ENCODE measurements around the gene GLI1. TPM values are rescaled to one million over a fixed set of nuclear protein-coding genes. Genes with fewer than 3 reads are reported as not detected.
"Not testable (repeated sequence)": the region's sequence is repeated elsewhere in the genome, so short reads cannot be mapped to it uniquely, and the experiment has no call there.

The GLI1 gene
- polyA plus RNA-seq, 1 donor (not counting 4 experiments of a cell fraction or from before 2014, with no cell fraction given) = 1.0 TPM

DNA sequence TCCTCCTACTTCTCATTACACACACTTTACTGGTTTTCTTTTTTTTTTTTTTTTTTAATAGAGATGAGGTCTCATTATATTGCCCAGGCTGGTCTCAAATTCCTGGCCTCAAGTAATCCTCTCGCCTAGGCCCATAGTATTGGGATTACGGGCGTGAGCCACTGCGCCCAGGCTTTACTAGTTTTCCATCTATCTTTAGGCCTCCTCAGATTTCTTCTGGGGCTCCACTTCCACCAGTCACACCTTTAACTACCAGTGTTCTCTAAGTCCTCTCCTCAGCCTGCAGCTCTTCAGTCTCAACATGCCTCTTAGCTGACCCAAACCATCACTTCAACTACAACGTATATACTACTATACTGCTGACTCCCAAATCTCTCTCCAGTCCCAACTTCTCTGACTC, 39.1 kb upstream of the GLI1 start:
- dilution Hi-C loops (cut with MboI; ENCODE audit: extremely low pct_ligation_motif_present, low sequenced_read_pairs) = no loop called here
- no peaks in the 10 kb centered on the region for H3K9me1 ChIP-seq (ENCODE audit: control insufficient read depth, extremely low read depth, insufficient read depth, low read length)
- H3K4me1 ChIP-seq (ENCODE audit: control insufficient read depth, extremely low read depth, insufficient read depth, low read length) = peaks cover 2% of the 10 kb centered on the region
- H3K36me3 ChIP-seq (ENCODE audit: control insufficient read depth in 2 of 2, extremely low read depth in 1 of 2, insufficient read depth in 2 of 2, low read length in 2 of 2) = peaks cover 0 to 11% of the 10 kb centered on the region in 2 experiments
- no peak overlapping the region for H3K9ac ChIP-seq (ENCODE audit: control insufficient read depth, extremely low read depth, insufficient read depth, low read length)
- no peaks in the 10 kb centered on the region for H3K9me3 ChIP-seq (ENCODE audit: control insufficient read depth, low read depth, low read length)
- no peak overlapping the region for H3K27ac ChIP-seq (ENCODE audit: control insufficient read depth, insufficient read depth, low read length)
- H3K4me3 ChIP-seq (ENCODE audit: control insufficient read depth in 2 of 3, extremely low read depth in 1 of 3, insufficient read depth in 2 of 3, low read depth in 1 of 3, low read length in 3 of 3) = no peak overlapping the region
- H2AFZ ChIP-seq (ENCODE audit: control insufficient read depth, low read length) = no peak overlapping the region
- H3K4me2 ChIP-seq (ENCODE audit: control insufficient read depth, extremely low read depth, insufficient read depth, low read depth, low read length) = no peak overlapping the region
- H3K27me3 ChIP-seq (ENCODE audit: control insufficient read depth, extremely low read depth, insufficient read depth, low read length) = no peaks in the 10 kb centered on the region
- no peak for TF ChIP-seq EZH2 (IDR thresholded peaks at IDR 0.05; ENCODE audit: low read length)
- TF ChIP-seq, protein P1, sequence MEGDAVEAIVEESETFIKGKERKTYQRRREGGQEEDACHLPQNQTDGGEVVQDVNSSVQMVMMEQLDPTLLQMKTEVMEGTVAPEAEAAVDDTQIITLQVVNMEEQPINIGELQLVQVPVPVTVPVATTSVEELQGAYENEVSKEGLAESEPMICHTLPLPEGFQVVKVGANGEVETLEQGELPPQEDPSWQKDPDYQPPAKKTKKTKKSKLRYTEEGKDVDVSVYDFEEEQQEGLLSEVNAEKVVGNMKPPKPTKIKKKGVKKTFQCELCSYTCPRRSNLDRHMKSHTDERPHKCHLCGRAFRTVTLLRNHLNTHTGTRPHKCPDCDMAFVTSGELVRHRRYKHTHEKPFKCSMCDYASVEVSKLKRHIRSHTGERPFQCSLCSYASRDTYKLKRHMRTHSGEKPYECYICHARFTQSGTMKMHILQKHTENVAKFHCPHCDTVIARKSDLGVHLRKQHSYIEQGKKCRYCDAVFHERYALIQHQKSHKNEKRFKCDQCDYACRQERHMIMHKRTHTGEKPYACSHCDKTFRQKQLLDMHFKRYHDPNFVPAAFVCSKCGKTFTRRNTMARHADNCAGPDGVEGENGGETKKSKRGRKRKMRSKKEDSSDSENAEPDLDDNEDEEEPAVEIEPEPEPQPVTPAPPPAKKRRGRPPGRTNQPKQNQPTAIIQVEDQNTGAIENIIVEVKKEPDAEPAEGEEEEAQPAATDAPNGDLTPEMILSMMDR (optimal IDR thresholded peaks at IDR 0.05 in 1 of 3, IDR thresholded peaks at IDR 0.05 in 1 of 3, conservative IDR thresholded peaks at IDR 0.05 in 1 of 3; ENCODE audit: extremely low read depth in 1 of 3, insufficient read depth in 2 of 3, low read length in 3 of 3) = no peak
- DNase-seq (ENCODE audit: low read depth, low spot score) (no peak), FAIRE-seq (no peak)
- peaks cover 24% of the 10 kb centered on the region for H3K79me2 ChIP-seq (ENCODE audit: control insufficient read depth, insufficient read depth, low read length)
- H4K20me1 ChIP-seq (ENCODE audit: control insufficient read depth, extremely low read depth, insufficient read depth, low read length) = no peaks in the 10 kb centered on the region

DNA sequence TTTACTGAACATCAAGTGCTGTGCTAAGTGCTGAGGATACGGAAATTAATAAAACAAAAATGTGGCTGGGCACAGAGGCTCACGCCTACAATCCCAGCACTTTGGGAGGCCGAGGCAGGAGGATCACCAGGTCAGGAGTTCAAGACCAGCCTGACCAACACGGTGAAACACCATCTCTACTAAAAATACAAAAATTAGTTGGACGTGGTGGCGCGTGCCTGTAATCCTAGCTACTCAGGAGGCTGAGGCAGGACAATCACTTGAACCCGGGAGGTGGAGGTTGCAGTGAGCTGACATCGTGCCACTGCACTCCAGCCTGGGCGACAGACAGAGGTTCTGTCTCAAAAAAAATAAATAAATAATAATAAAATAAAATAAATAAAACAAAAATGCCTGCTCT, 32.6 kb upstream of the GLI1 start:
- H3K9ac ChIP-seq (ENCODE audit: control insufficient read depth, extremely low read depth, insufficient read depth, low read length); H3K4me2 ChIP-seq (ENCODE audit: control insufficient read depth, extremely low read depth, insufficient read depth, low read depth, low read length); H3K4me3 ChIP-seq (ENCODE audit: control insufficient read depth in 2 of 3, extremely low read depth in 1 of 3, insufficient read depth in 2 of 3, low read depth in 1 of 3, low read length in 3 of 3); H3K27me3 ChIP-seq (ENCODE audit: control insufficient read depth, extremely low read depth, insufficient read depth, low read length); H3K9me1 ChIP-seq (ENCODE audit: control insufficient read depth, extremely low read depth, insufficient read depth, low read length); H3K9me3 ChIP-seq (ENCODE audit: control insufficient read depth, low read depth, low read length); H3K4me1 ChIP-seq (ENCODE audit: control insufficient read depth, extremely low read depth, insufficient read depth, low read length); dilution Hi-C loops (cut with MboI; ENCODE audit: extremely low pct_ligation_motif_present, low sequenced_read_pairs); FAIRE-seq; H3K36me3 ChIP-seq (ENCODE audit: control insufficient read depth in 2 of 2, extremely low read depth in 1 of 2, insufficient read depth in 2 of 2, low read length in 2 of 2); H2AFZ ChIP-seq (ENCODE audit: control insufficient read depth, low read length); DNase-seq (ENCODE audit: low read depth, low spot score); H3K27ac ChIP-seq (ENCODE audit: control insufficient read depth, insufficient read depth, low read length); H4K20me1 ChIP-seq (ENCODE audit: control insufficient read depth, extremely low read depth, insufficient read depth, low read length): not testable (repeated sequence)
- peaks cover 37% of the 10 kb centered on the region for H3K79me2 ChIP-seq (ENCODE audit: control insufficient read depth, insufficient read depth, low read length)

DNA sequence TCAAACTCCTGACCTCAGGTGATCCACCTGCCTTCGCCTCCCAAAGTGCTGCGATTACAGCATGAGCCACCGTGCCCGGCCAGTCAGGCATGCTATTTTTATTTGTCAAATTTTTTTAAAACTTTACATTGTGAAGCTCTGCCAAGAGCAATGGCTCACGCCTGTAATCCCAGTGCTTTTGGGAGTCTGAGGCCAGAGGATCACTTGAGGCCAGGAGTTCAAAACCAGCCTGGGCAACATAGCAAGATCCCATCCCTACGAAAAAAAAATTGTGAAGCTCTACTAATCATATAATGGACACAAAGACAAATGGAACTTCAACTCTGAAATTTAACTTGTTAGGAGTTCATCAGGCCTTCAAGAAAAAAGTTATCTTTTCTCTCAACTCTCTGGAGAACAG, 30.6 kb upstream of the GLI1 start:
- peak overlapping the region; percentile 100 for H3K4me2 ChIP-seq (ENCODE audit: control insufficient read depth, extremely low read depth, insufficient read depth, low read depth, low read length)
- H2AFZ ChIP-seq (ENCODE audit: control insufficient read depth, low read length) = no peak overlapping the region
- H3K9me3 ChIP-seq (ENCODE audit: control insufficient read depth, low read depth, low read length) = no peaks in the 10 kb centered on the region
- peak overlapping the region; percentile 93 for H3K9ac ChIP-seq (ENCODE audit: control insufficient read depth, extremely low read depth, insufficient read depth, low read length)
- no peaks in the 10 kb centered on the region for H3K9me1 ChIP-seq (ENCODE audit: control insufficient read depth, extremely low read depth, insufficient read depth, low read length)
- peaks cover 0 to 9% of the 10 kb centered on the region in 2 experiments for H3K36me3 ChIP-seq (ENCODE audit: control insufficient read depth in 2 of 2, extremely low read depth in 1 of 2, insufficient read depth in 2 of 2, low read length in 2 of 2)
- no peaks in the 10 kb centered on the region for H3K27me3 ChIP-seq (ENCODE audit: control insufficient read depth, extremely low read depth, insufficient read depth, low read length)
- DNase-seq (ENCODE audit: low read depth, low spot score) (no peak), FAIRE-seq (no peak)
- dilution Hi-C loops (cut with MboI; ENCODE audit: extremely low pct_ligation_motif_present, low sequenced_read_pairs) = no loop called here
- TF ChIP-seq EZH2 (IDR thresholded peaks at IDR 0.05; ENCODE audit: low read length) = no peak
- TF ChIP-seq, protein P1 (optimal IDR thresholded peaks at IDR 0.05 in 1 of 3, IDR thresholded peaks at IDR 0.05 in 1 of 3, conservative IDR thresholded peaks at IDR 0.05 in 1 of 3; ENCODE audit: extremely low read depth in 1 of 3, insufficient read depth in 2 of 3, low read length in 3 of 3) = no peak
- no peaks in the 10 kb centered on the region for H4K20me1 ChIP-seq (ENCODE audit: control insufficient read depth, extremely low read depth, insufficient read depth, low read length)
- H3K4me1 ChIP-seq (ENCODE audit: control insufficient read depth, extremely low read depth, insufficient read depth, low read length) = peaks cover 9% of the 10 kb centered on the region
- H3K4me3 ChIP-seq (ENCODE audit: control insufficient read depth in 2 of 3, extremely low read depth in 1 of 3, insufficient read depth in 2 of 3, low read depth in 1 of 3, low read length in 3 of 3) = peak overlapping the region in 1 of 3 experiments; percentile 78
- H3K27ac ChIP-seq (ENCODE audit: control insufficient read depth, insufficient read depth, low read length) = peak overlapping the region; percentile 93
- H3K79me2 ChIP-seq (ENCODE audit: control insufficient read depth, insufficient read depth, low read length) = peaks cover 37% of the 10 kb centered on the region
